HFFc6 (cell line): Measurements from ENCODE around the gene MED23. TPM values are rescaled to one million over a fixed set of nuclear protein-coding genes. Genes with fewer than 3 reads are reported as not detected.
"Not testable (repeated sequence)": the region's sequence is repeated elsewhere in the genome, so short reads cannot be mapped to it uniquely, and the experiment has no call there.

Source experiments
- DNase-seq: peaks from one replicate; pipeline ENCODE4 v3.0.0-alpha.2; 2018
- H3K27ac Mint-ChIP-seq: 2 replicates; pipeline ENCODE4 v1.8.0; 2020; ENCODE audit warnings: mild to moderate bottlenecking, mixed read lengths
- H3K27me3 Mint-ChIP-seq: 2 replicates; pipeline ENCODE4 v1.8.0; 2021; ENCODE audit warnings: mild to moderate bottlenecking, moderate library complexity, mixed read lengths; ENCODE audit not compliant: insufficient read depth
- H3K36me3 Mint-ChIP-seq: 2 replicates; pipeline ENCODE4 v1.8.0; 2021; ENCODE audit warnings: low read depth, mixed read lengths
- H3K4me1 Mint-ChIP-seq: 2 replicates; pipeline ENCODE4 v1.8.0; 2020; ENCODE audit warnings: low read depth, mixed read lengths
- H3K4me3 Mint-ChIP-seq: 2 replicates; pipeline ENCODE4 v1.8.0; 2020; ENCODE audit warnings: mild to moderate bottlenecking, moderate library complexity, mixed read lengths
- H3K9me3 Mint-ChIP-seq: 2 replicates; pipeline ENCODE4 v1.8.0; 2020; ENCODE audit warnings: mild to moderate bottlenecking, mixed read lengths
- CTCF ChIP-seq: fragments of 200-600 bp; sonication (generic); IDR thresholded peaks from 2 replicates; pipeline ENCODE4 v1.5.0; 2021; ENCODE audit warnings: antibody characterized with exemption, mild to moderate bottlenecking
- total RNA-seq, 6 experiments: library from RNA; stranded (reverse); fragmentation: NEBNext Ultra II Directional; extraction: Animal tissue kit (Norgen Biotek cat#: 25700); gene quantifications; 2 replicates in 1 of 6; 3 replicates in 5 of 6; pipeline ENCODE4 v1.2.3, GENCODE V29; 2021

MED23 gene
- total RNA-seq, 6 experiments from 2014 or later = 20.5 to 27.3 (median 23.8) TPM

- H3K4me3 Mint-ChIP-seq = no peak overlapping the region
- no peak for DNase-seq
- H3K27ac Mint-ChIP-seq = no peak overlapping the region
- no peak for TF ChIP-seq CTCF
- no peaks in the 10 kb centered on the region for H3K9me3 Mint-ChIP-seq
- peaks cover 18% of the 10 kb centered on the region for H3K4me1 Mint-ChIP-seq
- peaks cover 11% of the 10 kb centered on the region for H3K27me3 Mint-ChIP-seq
- H3K36me3 Mint-ChIP-seq = no peaks in the 10 kb centered on the region
Observed at GRCh38 chr6:131532580-131533039, 95.4 kb downstream of the MED23 start.

- H3K4me1 Mint-ChIP-seq = peaks cover 23% of the 10 kb centered on the region
- not testable (repeated sequence) for H3K36me3 Mint-ChIP-seq, H3K27ac Mint-ChIP-seq, DNase-seq, H3K9me3 Mint-ChIP-seq, H3K4me3 Mint-ChIP-seq
- H3K27me3 Mint-ChIP-seq = peaks cover 14% of the 10 kb centered on the region
Observed at GRCh38 chr6:131531681-131532080, 96.4 kb downstream of the MED23 start.

DNA sequence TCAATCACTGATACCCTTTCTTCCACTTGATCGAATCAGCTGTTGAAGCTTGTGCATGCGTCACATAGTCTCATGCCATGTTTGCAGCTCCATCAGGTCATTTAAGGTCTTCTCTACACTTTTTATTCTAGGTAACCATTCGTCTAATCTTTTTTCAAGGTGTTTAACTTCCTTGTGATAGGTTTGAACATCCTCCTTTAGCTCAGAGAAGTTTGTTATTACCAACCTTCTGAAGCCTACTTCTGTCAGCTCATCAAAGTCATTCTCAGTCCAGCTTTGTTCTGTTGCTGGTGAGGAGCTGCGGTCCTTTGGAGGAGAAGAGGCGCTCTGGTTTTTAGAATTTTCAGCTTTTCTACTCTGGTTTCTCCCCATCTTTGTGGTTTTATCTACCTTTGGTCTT is 97.1 kb downstream of the MED23 start:
- H3K27me3 Mint-ChIP-seq = peaks cover 14% of the 10 kb centered on the region
- not testable (repeated sequence) for DNase-seq, H3K4me3 Mint-ChIP-seq, H3K9me3 Mint-ChIP-seq, H3K27ac Mint-ChIP-seq, H3K36me3 Mint-ChIP-seq
- peaks cover 26% of the 10 kb centered on the region for H3K4me1 Mint-ChIP-seq

GRCh38 chr6:131524695-131525336 is 103.2 kb downstream of the MED23 start:
- TF ChIP-seq CTCF = no peak
- H3K27ac Mint-ChIP-seq = no peak overlapping the region
- no peaks in the 10 kb centered on the region for H3K36me3 Mint-ChIP-seq
- peaks cover 12% of the 10 kb centered on the region for H3K27me3 Mint-ChIP-seq
- no peak for DNase-seq
- H3K9me3 Mint-ChIP-seq = no peaks in the 10 kb centered on the region
- H3K4me1 Mint-ChIP-seq = peaks cover 7% of the 10 kb centered on the region
- no peak overlapping the region for H3K4me3 Mint-ChIP-seq

DNA sequence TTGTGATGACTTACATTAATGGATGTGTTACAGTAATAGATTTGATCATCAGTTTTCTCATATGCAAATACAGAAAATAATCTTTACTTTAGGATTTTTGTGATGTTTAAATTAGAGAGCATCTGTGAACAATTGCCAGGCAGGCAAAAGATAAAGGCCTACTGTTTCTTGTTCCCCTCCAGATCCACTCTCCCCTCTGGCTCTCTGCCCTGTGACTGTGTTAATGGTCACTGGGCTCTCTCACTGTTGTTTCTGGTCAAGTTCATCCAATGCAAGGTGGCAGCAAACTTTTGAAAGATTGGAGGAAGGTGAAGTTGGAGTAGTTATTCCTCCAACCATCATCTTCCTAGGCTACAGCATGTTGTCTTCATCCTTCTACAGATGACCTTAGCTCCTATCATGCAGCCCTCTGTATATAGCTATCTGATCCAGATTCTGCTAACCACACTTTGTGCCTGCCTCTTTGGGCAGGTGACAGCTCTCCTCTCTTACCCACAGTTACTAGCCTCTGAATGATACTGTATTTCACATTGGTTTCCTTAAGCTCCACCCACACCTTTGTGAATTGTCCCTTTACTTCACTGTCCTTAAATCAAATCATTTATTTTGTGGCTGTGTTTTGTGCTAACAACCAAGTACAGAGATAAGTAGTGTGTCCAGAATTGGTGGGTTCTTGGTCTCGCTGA is 103.9 kb downstream of the MED23 start:
- no peak for TF ChIP-seq CTCF
- no peaks in the 10 kb centered on the region for H3K36me3 Mint-ChIP-seq
- no peak overlapping the region for H3K27ac Mint-ChIP-seq
- H3K9me3 Mint-ChIP-seq = no peaks in the 10 kb centered on the region
- H3K4me1 Mint-ChIP-seq = peaks cover 7% of the 10 kb centered on the region
- no peak overlapping the region for H3K4me3 Mint-ChIP-seq
- no peak for DNase-seq
- H3K27me3 Mint-ChIP-seq = peaks cover 12% of the 10 kb centered on the region

Other genes starting within 250 kb of the MED23 start
- not detected for gene ARG1, start 55.0 kb downstream of the MED23 start, total RNA-seq
- under 1 TPM in 2 of 6 experiments, not detected in 4; 0.07 to 0.12 TPM for gene ENPP3, start 9.1 kb upstream of the MED23 start, total RNA-seq
- gene OR2A4, start 73.2 kb upstream of the MED23 start, total RNA-seq = not detected
- gene CTAGE9, start 82.8 kb upstream of the MED23 start, total RNA-seq = not detected
- gene ENPP1, start 179.8 kb upstream of the MED23 start, total RNA-seq = 10 to 100 TPM; 30.1 to 39.5 (median 36.3) TPM